Measurements from ENCODE around the gene NNAT. TPM values are rescaled to one million over a fixed set of nuclear protein-coding genes. Genes with fewer than 3 reads are reported as not detected.
"Not testable (repeated sequence)": the region's sequence is repeated elsewhere in the genome, so short reads cannot be mapped to it uniquely, and the experiment has no call there.

NNAT gene
- total RNA-seq, 3 donors from 2014 or later (not counting 1 experiment from before 2014, with no cell fraction given): not detected

DNA sequence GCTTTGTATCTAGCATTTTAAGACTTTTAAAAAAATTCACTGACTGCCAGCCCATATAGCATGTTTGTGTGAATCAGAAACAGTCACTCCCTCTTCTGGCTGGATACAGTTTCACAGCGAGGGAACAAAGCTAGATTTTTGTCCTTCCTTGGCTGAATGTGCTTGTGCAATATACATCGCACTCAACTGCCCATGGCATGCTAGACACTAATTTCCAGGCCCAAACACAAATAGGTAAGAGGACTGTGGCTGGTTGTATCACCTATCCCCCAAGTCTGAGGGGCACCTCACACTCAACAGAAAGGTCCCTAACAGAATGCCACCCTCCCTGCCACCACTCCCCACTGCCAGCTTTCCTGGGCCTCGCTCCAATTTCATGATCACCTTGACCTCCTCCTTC, 22.8 kb downstream of the NNAT start:
- no peak overlapping the region for H3K27ac Mint-ChIP-seq

DNA sequence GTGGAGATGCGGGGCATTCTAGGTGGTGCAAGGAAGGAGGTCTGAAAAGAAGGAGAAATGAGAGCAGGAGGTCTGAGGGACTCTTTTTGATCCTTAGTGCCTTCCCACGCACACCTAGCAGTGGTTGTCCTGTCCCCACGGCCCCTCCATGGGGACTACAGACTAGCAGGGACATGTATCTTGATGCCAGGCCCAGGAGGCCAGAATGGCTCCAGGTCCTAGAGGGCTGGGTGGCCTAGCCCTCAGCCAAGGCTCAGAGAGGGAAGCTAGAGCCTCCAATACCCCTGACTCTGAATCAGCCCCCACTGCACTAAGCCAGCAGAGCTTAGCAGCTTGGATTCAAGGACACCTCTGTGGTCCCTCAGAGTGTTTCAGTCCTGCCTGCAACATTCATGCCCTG, 23.3 kb downstream of the NNAT start:
- Mint-ChIP-seq H3K9me3 (no peaks in the 10 kb centered on the region), H3K4me3 (no peak overlapping the region), H3K27ac (no peak overlapping the region), H3K27me3 (ENCODE audit: low read depth in 2 of 2) (peaks cover 0 to 9% of the 10 kb centered on the region in 2 donors), H3K36me3 (no peaks in the 10 kb centered on the region), H3K4me1 (no peaks in the 10 kb centered on the region)
- TF ChIP-seq, protein P1, sequence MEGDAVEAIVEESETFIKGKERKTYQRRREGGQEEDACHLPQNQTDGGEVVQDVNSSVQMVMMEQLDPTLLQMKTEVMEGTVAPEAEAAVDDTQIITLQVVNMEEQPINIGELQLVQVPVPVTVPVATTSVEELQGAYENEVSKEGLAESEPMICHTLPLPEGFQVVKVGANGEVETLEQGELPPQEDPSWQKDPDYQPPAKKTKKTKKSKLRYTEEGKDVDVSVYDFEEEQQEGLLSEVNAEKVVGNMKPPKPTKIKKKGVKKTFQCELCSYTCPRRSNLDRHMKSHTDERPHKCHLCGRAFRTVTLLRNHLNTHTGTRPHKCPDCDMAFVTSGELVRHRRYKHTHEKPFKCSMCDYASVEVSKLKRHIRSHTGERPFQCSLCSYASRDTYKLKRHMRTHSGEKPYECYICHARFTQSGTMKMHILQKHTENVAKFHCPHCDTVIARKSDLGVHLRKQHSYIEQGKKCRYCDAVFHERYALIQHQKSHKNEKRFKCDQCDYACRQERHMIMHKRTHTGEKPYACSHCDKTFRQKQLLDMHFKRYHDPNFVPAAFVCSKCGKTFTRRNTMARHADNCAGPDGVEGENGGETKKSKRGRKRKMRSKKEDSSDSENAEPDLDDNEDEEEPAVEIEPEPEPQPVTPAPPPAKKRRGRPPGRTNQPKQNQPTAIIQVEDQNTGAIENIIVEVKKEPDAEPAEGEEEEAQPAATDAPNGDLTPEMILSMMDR (IDR thresholded peaks at IDR 0.05): no peak
- intact Hi-C loops (cut with micrococcal nuclease): no loop called here
- Histone ChIP-seq H3K36me3 (ENCODE audit: control insufficient read depth, insufficient read depth, low read length) (no peaks in the 10 kb centered on the region), H3K4me1 (ENCODE audit: control insufficient read depth, insufficient read depth, low read length) (no peaks in the 10 kb centered on the region), H3K27ac (ENCODE audit: low read length) (no peak overlapping the region), H3K4me3 (ENCODE audit: low read length) (no peak overlapping the region), H3K27me3 (ENCODE audit: control insufficient read depth, insufficient read depth, low read length) (no peaks in the 10 kb centered on the region), H3K9me3 (ENCODE audit: control insufficient read depth, insufficient read depth, low read length) (no peaks in the 10 kb centered on the region)
- WGBS (ENCODE audit: insufficient coverage): 51% methylated on average over 3 of the region's 3 CpGs
- ATAC-seq (peak in 1 of 3 donors; percentile 21), DNase-seq (no peak)

More for the DNA sequence above, 22.8 kb downstream of the NNAT start:
- Mint-ChIP-seq H3K27me3 (ENCODE audit: low read depth in 2 of 2) (peaks cover 0 to 9% of the 10 kb centered on the region in 2 donors), H3K9me3 (no peaks in the 10 kb centered on the region), H3K4me3 (no peak overlapping the region), H3K4me1 (no peaks in the 10 kb centered on the region), H3K36me3 (no peaks in the 10 kb centered on the region)
- 62% methylated on average over 2 of the region's 3 CpGs for WGBS (ENCODE audit: insufficient coverage)
- Histone ChIP-seq H3K4me3 (ENCODE audit: low read length) (no peak overlapping the region), H3K36me3 (ENCODE audit: control insufficient read depth, insufficient read depth, low read length) (no peaks in the 10 kb centered on the region), H3K4me1 (ENCODE audit: control insufficient read depth, insufficient read depth, low read length) (no peaks in the 10 kb centered on the region), H3K27ac (ENCODE audit: low read length) (no peak overlapping the region), H3K27me3 (ENCODE audit: control insufficient read depth, insufficient read depth, low read length) (no peaks in the 10 kb centered on the region), H3K9me3 (ENCODE audit: control insufficient read depth, insufficient read depth, low read length) (no peaks in the 10 kb centered on the region)
- no peak for DNase-seq
- TF ChIP-seq, protein P1 (IDR thresholded peaks at IDR 0.05): no peak
- ATAC-seq: no peak
- intact Hi-C loops (cut with micrococcal nuclease): no loop called here

DNA sequence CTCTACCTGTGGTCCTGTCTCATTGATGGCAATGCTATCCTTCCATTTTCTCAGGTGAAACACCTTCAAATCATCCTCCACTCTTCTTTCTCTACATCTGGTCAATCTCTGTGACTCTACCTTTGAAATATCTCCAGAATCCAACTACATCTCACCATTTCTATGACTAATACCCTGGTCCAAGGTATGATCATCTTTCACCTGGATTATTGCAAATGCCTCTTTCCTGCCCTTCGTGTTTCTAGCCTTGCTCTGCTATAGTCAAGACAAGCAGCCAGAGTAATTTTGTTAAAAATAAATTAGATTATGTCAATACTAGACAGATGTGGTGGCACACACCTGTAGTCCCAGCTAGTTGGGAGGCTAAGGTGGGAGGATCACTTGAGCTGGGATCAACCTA, 24.5 kb downstream of the NNAT start:
- Histone ChIP-seq H3K36me3 (ENCODE audit: control insufficient read depth, insufficient read depth, low read length) (no peaks in the 10 kb centered on the region), H3K27me3 (ENCODE audit: control insufficient read depth, insufficient read depth, low read length) (no peaks in the 10 kb centered on the region), H3K4me1 (ENCODE audit: control insufficient read depth, insufficient read depth, low read length) (no peaks in the 10 kb centered on the region), H3K4me3 (ENCODE audit: low read length) (no peak overlapping the region), H3K9me3 (ENCODE audit: control insufficient read depth, insufficient read depth, low read length) (no peaks in the 10 kb centered on the region), H3K27ac (ENCODE audit: low read length) (no peak overlapping the region)
- TF ChIP-seq, protein P1 (IDR thresholded peaks at IDR 0.05): no peak
- Mint-ChIP-seq H3K27me3 (ENCODE audit: low read depth in 2 of 2) (peaks cover 0 to 9% of the 10 kb centered on the region in 2 donors), H3K36me3 (no peaks in the 10 kb centered on the region), H3K27ac (no peak overlapping the region), H3K9me3 (no peaks in the 10 kb centered on the region), H3K4me3 (no peak overlapping the region), H3K4me1 (no peaks in the 10 kb centered on the region)
- WGBS (ENCODE audit: insufficient coverage): 100% methylated on average over 1 of the region's 1 CpG
- DNase-seq (no peak), ATAC-seq (no peak)
- intact Hi-C loops (cut with micrococcal nuclease): no loop called here

DNA sequence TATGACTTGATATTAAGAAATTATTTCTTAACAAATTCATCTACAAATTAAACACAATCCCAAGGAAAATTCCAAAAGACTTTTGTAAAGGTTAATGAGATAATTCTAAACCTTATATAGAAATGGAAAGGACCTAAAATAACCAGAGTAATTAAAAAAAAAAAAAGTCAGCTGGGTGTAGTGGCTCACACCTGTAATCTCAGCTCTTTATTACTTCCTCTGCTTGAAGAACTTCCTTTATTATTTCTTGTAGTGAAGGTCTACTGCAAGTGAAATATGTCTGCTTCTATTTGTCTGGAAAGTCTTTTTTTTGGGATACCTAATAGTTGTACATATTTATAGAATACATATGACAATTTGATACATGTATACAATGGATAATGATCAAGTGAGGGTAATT, 26.9 kb downstream of the NNAT start:
- ATAC-seq: no peak
- Mint-ChIP-seq H3K27ac (no peak overlapping the region), H3K36me3 (no peaks in the 10 kb centered on the region), H3K4me1 (no peaks in the 10 kb centered on the region), H3K27me3 (ENCODE audit: low read depth in 2 of 2) (peaks cover 18 to 22% of the 10 kb centered on the region in 2 donors), H3K4me3 (no peak overlapping the region), H3K9me3 (no peaks in the 10 kb centered on the region)
- Histone ChIP-seq H3K36me3 (ENCODE audit: control insufficient read depth, insufficient read depth, low read length) (no peaks in the 10 kb centered on the region), H3K9me3 (ENCODE audit: control insufficient read depth, insufficient read depth, low read length) (no peaks in the 10 kb centered on the region), H3K4me1 (ENCODE audit: control insufficient read depth, insufficient read depth, low read length) (no peaks in the 10 kb centered on the region), H3K4me3 (ENCODE audit: low read length) (no peak overlapping the region), H3K27ac (ENCODE audit: low read length) (no peak overlapping the region), H3K27me3 (ENCODE audit: control insufficient read depth, insufficient read depth, low read length) (peaks cover 3% of the 10 kb centered on the region)
- intact Hi-C loops (cut with micrococcal nuclease): no loop called here
- no peak for DNase-seq
- TF ChIP-seq, protein P1 (IDR thresholded peaks at IDR 0.05): no peak

DNA sequence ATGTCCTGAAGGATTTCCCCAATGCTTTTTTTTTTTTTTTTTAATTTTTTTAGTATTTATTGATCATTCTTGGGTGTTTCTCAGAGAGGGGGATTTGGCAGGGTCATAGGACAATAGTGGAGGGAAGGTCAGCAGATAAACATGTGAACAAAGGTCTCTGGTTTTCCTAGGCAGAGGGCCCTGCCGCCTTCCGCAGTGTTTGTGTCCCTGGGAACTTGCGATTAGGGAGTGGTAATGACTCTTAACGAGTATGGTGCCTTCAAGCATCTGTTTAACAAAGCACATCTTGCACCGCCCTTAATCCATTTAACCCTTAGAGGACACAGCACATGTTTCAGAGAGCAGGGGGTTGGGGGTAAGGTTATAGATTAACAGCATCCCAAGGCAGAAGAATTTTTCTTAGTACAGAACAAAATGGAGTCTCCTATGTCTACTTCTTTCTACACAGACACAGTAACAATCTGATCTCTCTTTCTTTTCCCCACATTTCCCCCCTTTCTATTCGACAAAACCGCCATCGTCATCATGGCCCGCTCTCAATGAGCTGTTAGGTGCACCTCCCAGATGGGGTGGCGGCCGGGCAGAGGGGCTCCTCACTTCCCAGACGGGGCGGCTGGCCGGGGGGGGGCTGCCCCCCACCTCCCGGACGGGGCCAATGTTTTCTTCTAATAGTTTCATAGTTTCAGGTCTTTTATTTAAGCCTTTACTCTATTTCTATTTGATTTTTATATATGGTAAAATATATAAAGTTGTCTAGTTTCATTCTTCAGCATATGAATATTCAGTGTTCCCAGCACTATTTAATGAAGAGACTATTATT, 29.3 kb downstream of the NNAT start:
- H3K27me3 ChIP-seq (ENCODE audit: control insufficient read depth, insufficient read depth, low read length); H3K36me3 Mint-ChIP-seq; intact Hi-C loops (cut with micrococcal nuclease); H3K4me1 ChIP-seq (ENCODE audit: control insufficient read depth, insufficient read depth, low read length); ATAC-seq; H3K4me3 Mint-ChIP-seq; H3K36me3 ChIP-seq (ENCODE audit: control insufficient read depth, insufficient read depth, low read length); DNase-seq; H3K9me3 Mint-ChIP-seq; H3K4me1 Mint-ChIP-seq; H3K9me3 ChIP-seq (ENCODE audit: control insufficient read depth, insufficient read depth, low read length); H3K27ac Mint-ChIP-seq; H3K27ac ChIP-seq (ENCODE audit: low read length); H3K4me3 ChIP-seq (ENCODE audit: low read length): not testable (repeated sequence)
- 81% methylated on average over 12 of the region's 16 CpGs for WGBS (ENCODE audit: insufficient coverage)
- H3K27me3 Mint-ChIP-seq (ENCODE audit: low read depth in 2 of 2): peaks cover 19 to 21% of the 10 kb centered on the region in 2 donors
